Measurements from ENCODE around the gene SLC23A2.

Gene SLC23A2

GRCh38 chr20:4902788-4903187, 98.5 kb downstream of the SLC23A2 start:
- no peak for TF ChIP-seq EGR2 (tag by site-specific recombination; IDR thresholded peaks at IDR 0.05; ENCODE audit: low read depth)
- TF ChIP-seq ZNF26 (tag by site-specific recombination; IDR thresholded peaks at IDR 0.05) = no peak
- TF ChIP-seq ZNF843 (tag by site-specific recombination; IDR thresholded peaks at IDR 0.05) = no peak
- no peak for TF ChIP-seq ZNF211 (tag by site-specific recombination; IDR thresholded peaks at IDR 0.05; ENCODE audit: low read depth)
- no peak for TF ChIP-seq OSR2 (tag by site-specific recombination; IDR thresholded peaks at IDR 0.05)
- TF ChIP-seq ZNF549 (tag by site-specific recombination; IDR thresholded peaks at IDR 0.05) = no peak
- TF ChIP-seq ZNF585B (tag by site-specific recombination; IDR thresholded peaks at IDR 0.05) = no peak
- TF ChIP-seq ZNF560 (tag by site-specific recombination; IDR thresholded peaks at IDR 0.05; ENCODE audit: borderline replicate concordance) = no peak
- TF ChIP-seq ZNF114 (tag by site-specific recombination; IDR thresholded peaks at IDR 0.05) = no peak
- no peak for TF ChIP-seq FEZF1 (tag by site-specific recombination; IDR thresholded peaks at IDR 0.05)
- no peak for TF ChIP-seq ZSCAN23 (tag by site-specific recombination; IDR thresholded peaks at IDR 0.05)
- TF ChIP-seq ZNF138 (tag by site-specific recombination; IDR thresholded peaks at IDR 0.05; ENCODE audit: borderline replicate concordance) = no peak
- TF ChIP-seq ZNF580 (tag by site-specific recombination; IDR thresholded peaks at IDR 0.05) = no peak
- TF ChIP-seq ZNF202 (tag by site-specific recombination; IDR thresholded peaks at IDR 0.05; ENCODE audit: borderline replicate concordance) = no peak
- TF ChIP-seq BCL6B (tag by site-specific recombination; IDR thresholded peaks at IDR 0.05) = no peak
- Histone ChIP-seq H3K36me3 (ENCODE audit: control insufficient read depth in 2 of 2, insufficient read depth in 1 of 2, low read length in 2 of 2) (peaks cover 11 to 62% of the 10 kb centered on the region in 2 experiments; a peak in 2 of 3 replicates), H3K27ac (ENCODE audit: extremely low read depth, low read depth, low read length) (no peak overlapping the region), H3K9me3 (ENCODE audit: control insufficient read depth, insufficient read depth, low read depth, low read length) (no peaks in the 10 kb centered on the region; the same call in 1 of the 2 replicates), H3K4me3 (ENCODE audit: low read depth, low read length) (no peak overlapping the region), H3K4me1 (ENCODE audit: control insufficient read depth, insufficient read depth, low read length) (peaks cover 7% of the 10 kb centered on the region)
- ChIA-PET POLR2A (no interaction called here), CTCF (no interaction called here)

GRCh38 chr20:4901031-4901818, 100.1 kb downstream of the SLC23A2 start:
- Histone ChIP-seq H3K4me1 (ENCODE audit: control insufficient read depth, insufficient read depth, low read length) (peaks cover 7% of the 10 kb centered on the region), H3K36me3 (ENCODE audit: control insufficient read depth in 2 of 2, insufficient read depth in 1 of 2, low read length in 2 of 2) (peaks cover 11 to 68% of the 10 kb centered on the region in 2 experiments; a peak in 2 of 3 replicates), H3K27ac (ENCODE audit: extremely low read depth, low read depth, low read length) (no peak overlapping the region), H3K4me3 (ENCODE audit: low read depth, low read length) (no peak overlapping the region), H3K9me3 (ENCODE audit: control insufficient read depth, insufficient read depth, low read depth, low read length) (no peaks in the 10 kb centered on the region; the same call in 1 of the 2 replicates)
- TF ChIP-seq ZNF19 (tag by site-specific recombination; IDR thresholded peaks at IDR 0.05; ENCODE audit: low read depth) = no peak
- TF ChIP-seq SETDB1 (IDR thresholded peaks at IDR 0.05; ENCODE audit: insufficient read length, low read length) = no peak
- no peak for TF ChIP-seq GLI2 (tag by site-specific recombination; IDR thresholded peaks at IDR 0.05; ENCODE audit: borderline replicate concordance, low read depth)
- TF ChIP-seq REPIN1 (tag by site-specific recombination; IDR thresholded peaks at IDR 0.05; ENCODE audit: low read depth) = no peak
- TF ChIP-seq ZNF639 (tag by site-specific recombination; IDR thresholded peaks at IDR 0.05) = no peak
- TF ChIP-seq ZNF561 (tag by site-specific recombination; IDR thresholded peaks at IDR 0.05; ENCODE audit: borderline replicate concordance) = no peak
- ChIA-PET CTCF (interaction anchor here (0.7 to 1.5 kb wide), 2 partner anchors 12 to 142 kb away, joined by 5 to 7 read pairs; no protein-coding TSS in a partner anchor), POLR2A (interaction anchor here (0.7 kb wide), 1 partner anchor 153 kb away, joined by 5 read pairs; no protein-coding TSS in a partner anchor)

All from HEK293 (cell line).